ENCODE results near the gene PLSCR5. TPM values are rescaled to one million over a fixed set of nuclear protein-coding genes. Genes with fewer than 3 reads are reported as not detected.

Gene PLSCR5
- total and polyA plus RNA-seq, 2 experiments from 2014 or later, result 3.0 to 5.0 TPM

DNA sequence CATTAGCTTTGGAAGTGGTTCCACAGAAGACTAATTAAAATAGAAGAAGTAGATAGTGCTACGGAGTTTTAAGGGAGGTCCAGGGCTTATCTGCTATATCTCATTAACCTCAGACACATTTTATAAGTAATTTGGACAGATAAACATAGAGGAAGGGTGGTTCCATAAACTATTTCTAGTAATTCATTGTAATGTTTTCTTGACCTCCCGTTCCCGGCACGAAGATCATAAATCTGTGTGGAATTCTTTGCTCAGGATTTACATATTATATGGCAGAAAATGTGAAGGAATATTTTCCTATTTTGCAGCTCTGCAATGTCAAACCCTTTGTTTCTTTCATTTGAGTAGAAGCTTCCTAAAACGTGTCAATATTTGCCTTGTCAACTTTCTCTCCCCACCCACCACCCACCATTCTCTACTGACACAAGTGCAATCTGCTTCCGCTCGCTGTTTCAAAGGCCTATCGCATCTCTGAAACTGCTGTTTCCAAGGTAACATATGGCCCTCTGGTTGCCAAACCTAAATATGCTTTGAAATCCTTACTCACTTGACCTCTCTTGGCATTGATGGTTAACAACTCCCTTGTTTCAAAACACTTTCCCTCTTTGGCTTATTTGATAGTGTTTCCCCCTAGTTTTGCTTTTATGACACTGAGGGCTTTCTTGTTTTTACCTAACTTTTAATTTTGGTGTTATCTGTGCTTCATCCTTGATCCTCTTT is 21.4 kb upstream of the PLSCR5 start:
- TF ChIP-seq, protein P1, sequence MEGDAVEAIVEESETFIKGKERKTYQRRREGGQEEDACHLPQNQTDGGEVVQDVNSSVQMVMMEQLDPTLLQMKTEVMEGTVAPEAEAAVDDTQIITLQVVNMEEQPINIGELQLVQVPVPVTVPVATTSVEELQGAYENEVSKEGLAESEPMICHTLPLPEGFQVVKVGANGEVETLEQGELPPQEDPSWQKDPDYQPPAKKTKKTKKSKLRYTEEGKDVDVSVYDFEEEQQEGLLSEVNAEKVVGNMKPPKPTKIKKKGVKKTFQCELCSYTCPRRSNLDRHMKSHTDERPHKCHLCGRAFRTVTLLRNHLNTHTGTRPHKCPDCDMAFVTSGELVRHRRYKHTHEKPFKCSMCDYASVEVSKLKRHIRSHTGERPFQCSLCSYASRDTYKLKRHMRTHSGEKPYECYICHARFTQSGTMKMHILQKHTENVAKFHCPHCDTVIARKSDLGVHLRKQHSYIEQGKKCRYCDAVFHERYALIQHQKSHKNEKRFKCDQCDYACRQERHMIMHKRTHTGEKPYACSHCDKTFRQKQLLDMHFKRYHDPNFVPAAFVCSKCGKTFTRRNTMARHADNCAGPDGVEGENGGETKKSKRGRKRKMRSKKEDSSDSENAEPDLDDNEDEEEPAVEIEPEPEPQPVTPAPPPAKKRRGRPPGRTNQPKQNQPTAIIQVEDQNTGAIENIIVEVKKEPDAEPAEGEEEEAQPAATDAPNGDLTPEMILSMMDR (IDR thresholded peaks at IDR 0.05; ENCODE audit: low read depth, low read length), result no peak
- Histone ChIP-seq H3K4me1 (ENCODE audit: low read depth) (no peaks in the 10 kb centered on the region), H3K27me3 (no peaks in the 10 kb centered on the region), H3K27ac (no peak overlapping the region), H3K36me3 (no peaks in the 10 kb centered on the region), H3K9me3 (ENCODE audit: low read depth) (no peaks in the 10 kb centered on the region), H3K4me3 (no peak overlapping the region)
- no peak for DNase-seq (ENCODE audit: low read depth in 1 of 2, low spot score in 1 of 2)

DNA sequence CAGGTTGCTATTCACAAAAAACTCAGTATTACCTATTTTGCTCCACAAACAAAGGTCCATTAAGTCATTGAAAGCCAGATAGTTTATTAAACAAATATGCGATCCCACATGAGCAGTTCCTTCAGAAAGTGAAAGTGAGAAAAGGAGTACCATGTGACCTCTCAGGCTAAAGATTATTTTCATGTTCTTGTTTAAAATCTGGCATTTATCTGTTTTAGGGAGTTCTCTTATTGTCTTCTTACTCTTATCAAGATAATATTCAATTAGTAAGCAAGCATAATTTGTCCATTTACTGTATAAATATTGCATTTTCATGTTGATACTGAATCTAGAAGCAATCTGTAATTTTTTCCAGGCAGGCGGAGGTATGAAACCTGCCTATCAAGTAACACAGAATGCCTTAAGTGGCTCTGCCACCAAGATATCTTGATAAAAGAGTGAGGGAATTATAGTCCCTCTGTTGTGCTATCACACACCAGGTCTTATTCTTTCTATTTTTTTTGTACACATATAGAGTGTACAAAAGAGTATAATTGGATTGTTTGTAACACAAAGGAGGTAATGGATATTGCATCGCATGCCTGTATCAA is 20.1 kb upstream of the PLSCR5 start:
- Histone ChIP-seq H3K27me3 (no peaks in the 10 kb centered on the region), H3K9me3 (ENCODE audit: low read depth) (no peaks in the 10 kb centered on the region), H3K4me3 (no peak overlapping the region), H3K36me3 (no peaks in the 10 kb centered on the region), H3K27ac (no peak overlapping the region), H3K4me1 (ENCODE audit: low read depth) (no peaks in the 10 kb centered on the region)
- TF ChIP-seq, protein P1 (IDR thresholded peaks at IDR 0.05; ENCODE audit: low read depth, low read length), result no peak
- peak in 1 of 2 donors; percentile 14 for DNase-seq (ENCODE audit: low read depth in 1 of 2, low spot score in 1 of 2)

DNA sequence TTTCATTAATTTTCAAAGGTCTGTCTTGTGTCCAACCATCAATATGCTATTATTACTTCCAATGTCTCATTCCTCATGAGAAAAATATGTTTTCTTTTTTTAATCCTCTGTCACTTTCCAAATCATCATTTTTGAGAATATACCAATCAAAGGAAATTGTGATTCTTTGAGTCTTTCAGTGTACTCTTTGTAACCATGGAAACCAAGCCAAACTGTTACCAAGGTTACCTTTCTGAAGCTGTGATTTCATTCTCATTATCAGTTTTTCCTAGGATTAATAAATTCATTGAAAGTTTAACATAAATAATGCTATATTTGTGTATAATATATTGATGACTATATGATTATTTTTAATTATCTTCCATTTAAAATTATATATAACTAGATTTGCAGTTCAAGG is 16.6 kb upstream of the PLSCR5 start:
- H3K4me1 ChIP-seq (ENCODE audit: low read depth), result peaks cover 5% of the 10 kb centered on the region
- no peaks in the 10 kb centered on the region for H3K27me3 ChIP-seq
- H3K4me3 ChIP-seq, result no peak overlapping the region
- H3K36me3 ChIP-seq, result no peaks in the 10 kb centered on the region
- TF ChIP-seq, protein P1 (IDR thresholded peaks at IDR 0.05; ENCODE audit: low read depth, low read length), result no peak
- no peak overlapping the region for H3K27ac ChIP-seq
- no peaks in the 10 kb centered on the region for H3K9me3 ChIP-seq (ENCODE audit: low read depth)
- no peak for DNase-seq (ENCODE audit: low read depth in 1 of 2, low spot score in 1 of 2)

DNA sequence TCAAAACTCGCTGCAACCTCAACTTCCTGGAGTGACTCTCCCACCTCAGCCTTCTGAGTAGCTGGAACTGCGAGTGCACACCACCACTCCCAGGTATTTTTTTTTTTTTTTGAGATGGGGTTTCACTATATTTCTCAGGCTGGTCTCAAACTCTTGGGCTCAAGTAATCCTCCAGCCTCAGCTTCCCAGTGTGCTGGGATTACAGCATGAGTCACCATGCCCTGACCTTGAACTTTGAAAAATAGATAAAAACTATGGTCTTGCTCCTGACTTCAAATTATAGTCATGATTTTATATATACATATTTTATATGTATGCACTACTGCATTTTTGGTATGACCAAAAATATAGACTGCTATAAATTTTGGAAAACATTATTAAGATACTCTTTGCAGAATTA is 6.9 kb upstream of the PLSCR5 start:
- Histone ChIP-seq H3K9me3 (ENCODE audit: low read depth) (no peaks in the 10 kb centered on the region), H3K27me3 (no peaks in the 10 kb centered on the region), H3K36me3 (no peaks in the 10 kb centered on the region), H3K27ac (no peak overlapping the region), H3K4me1 (ENCODE audit: low read depth) (no peaks in the 10 kb centered on the region), H3K4me3 (no peak overlapping the region)
- TF ChIP-seq, protein P1 (IDR thresholded peaks at IDR 0.05; ENCODE audit: low read depth, low read length), result no peak
- no peak for DNase-seq (ENCODE audit: low read depth in 1 of 2, low spot score in 1 of 2)

DNA sequence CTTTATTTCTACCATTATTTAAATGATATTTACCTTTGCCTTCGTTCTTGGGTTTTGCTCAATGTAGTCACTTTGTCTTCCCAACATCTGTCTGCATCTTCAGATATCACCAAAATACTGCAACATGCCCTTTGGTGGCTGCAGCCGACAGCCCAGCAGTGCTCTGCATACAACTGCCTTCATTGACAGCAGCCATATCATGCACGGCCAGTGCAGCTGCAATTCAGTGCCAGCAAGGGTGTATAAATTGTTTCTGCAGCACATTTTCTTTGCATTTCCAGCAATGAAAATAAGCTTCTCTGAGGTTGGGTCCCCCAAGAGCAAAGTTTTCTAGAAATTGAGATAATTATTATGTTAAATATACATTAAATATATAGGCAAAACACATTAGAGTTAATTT is 6.0 kb upstream of the PLSCR5 start:
- Histone ChIP-seq H3K9me3 (ENCODE audit: low read depth) (no peaks in the 10 kb centered on the region), H3K27me3 (no peaks in the 10 kb centered on the region), H3K36me3 (no peaks in the 10 kb centered on the region), H3K4me1 (ENCODE audit: low read depth) (no peaks in the 10 kb centered on the region), H3K27ac (no peak overlapping the region), H3K4me3 (no peak overlapping the region)
- TF ChIP-seq, protein P1 (IDR thresholded peaks at IDR 0.05; ENCODE audit: low read depth, low read length), result no peak
- no peak for DNase-seq (ENCODE audit: low read depth in 1 of 2, low spot score in 1 of 2)

All from cardiac muscle cell (in vitro differentiated cells and primary cell).